Pons (tissue), 1 donor: Measurements from ENCODE around the gene STYX.
A peak's percentile ranks its signal among the peaks of the same experiment; 100 is the strongest.

ENCODE experiments used
- DNase-seq: peaks from one replicate; pipeline ENCODE4 v3.0.0-alpha.2; 2016; ENCODE audit warnings: low spot score

The STYX gene

DNA sequence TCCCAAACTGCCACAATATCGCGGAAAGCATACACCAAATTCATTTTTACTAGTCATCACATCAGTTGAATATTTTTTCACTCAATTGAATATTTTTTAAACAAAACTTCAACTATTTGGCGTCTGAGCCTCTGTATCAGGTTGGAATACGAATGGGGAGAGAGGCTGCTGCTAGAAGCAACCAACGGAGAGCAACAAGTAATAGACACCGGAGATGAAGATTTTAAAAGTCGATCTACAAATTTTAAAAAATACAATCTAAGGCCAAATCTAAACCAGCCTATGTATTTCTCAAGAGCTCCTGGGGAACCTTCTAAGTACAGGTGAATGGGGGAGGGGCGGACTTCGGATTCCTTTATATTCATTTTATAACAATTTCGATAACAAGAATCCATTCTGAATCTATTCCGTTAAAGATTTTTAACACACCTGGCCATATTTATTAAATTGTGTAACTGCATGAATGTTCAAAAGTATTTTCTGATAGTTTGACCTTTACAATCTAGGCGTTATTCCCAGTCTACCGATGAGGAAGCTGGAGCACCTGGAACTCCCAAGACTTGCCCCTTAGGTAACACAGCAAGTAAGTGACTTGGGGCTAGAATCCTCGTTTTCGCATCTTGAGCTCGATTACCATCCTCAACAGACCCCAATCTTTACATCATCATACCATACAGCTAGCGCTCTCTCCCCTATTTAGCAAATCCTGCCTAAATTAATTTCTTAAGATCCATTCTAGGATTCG, 60.2 kb downstream of the STYX start:
- no peak for DNase-seq

DNA sequence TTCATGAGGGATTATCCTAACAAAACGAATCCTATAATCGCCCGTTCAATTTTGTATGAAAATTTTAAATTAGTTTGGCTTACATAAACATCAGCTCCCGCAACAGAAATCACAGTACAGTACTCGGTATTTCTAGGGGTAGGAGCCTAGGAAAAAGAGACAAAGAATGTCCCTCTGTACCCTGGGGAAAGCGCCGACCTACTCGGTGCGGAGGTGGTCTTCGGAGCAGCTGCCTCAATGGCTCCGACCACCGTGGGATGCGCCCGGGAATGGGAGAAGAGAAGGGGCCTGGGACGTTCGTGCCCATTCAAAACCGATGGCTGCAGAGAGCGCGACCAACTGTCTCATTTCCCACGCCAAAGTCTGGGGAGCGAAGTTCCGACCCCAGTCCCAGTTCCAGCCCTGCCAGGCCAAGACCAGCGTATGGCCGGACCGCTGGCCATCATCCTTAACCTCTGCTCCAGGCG, 60.8 kb downstream of the STYX start:
- no peak for DNase-seq

- DNase-seq, result peak; percentile 82
Observed at GRCh38 chr14:52791223-52792096, 61.5 kb downstream of the STYX start, which contains the start of gene GNPNAT1. GNPNAT1 (minus strand) TSS chr14:52791607; CDS start chr14:52784650, 6,957 bp downstream.

DNA sequence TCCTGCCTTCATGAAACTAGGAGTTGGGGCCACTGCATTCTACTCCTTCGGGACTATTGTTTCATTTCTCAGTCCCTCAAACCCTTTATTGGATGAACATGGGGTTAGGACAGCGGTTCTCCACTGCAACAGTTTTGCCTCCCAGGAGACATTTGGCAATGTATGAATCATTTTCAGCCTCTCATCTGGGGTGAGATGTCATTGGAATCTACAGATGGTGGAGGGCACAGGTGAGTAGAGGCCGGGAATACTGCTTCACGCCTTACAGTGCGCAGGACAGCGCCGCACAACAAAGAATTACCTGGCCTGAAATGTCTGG, 62.1 kb downstream of the STYX start:
- DNase-seq, result no peak

- DNase-seq, result no peak
Observed at GRCh38 chr14:52793061-52793460, 63.1 kb downstream of the STYX start.

- no peak for DNase-seq
Observed at GRCh38 chr14:52797653-52798052, 67.7 kb downstream of the STYX start.

- no peak for DNase-seq
Observed at GRCh38 chr14:52798826-52799225, 68.9 kb downstream of the STYX start.

- no peak for DNase-seq
Observed at GRCh38 chr14:52801014-52801712, 71.2 kb downstream of the STYX start.

- no peak for DNase-seq
Observed at GRCh38 chr14:52802597-52802996, 72.6 kb downstream of the STYX start.

DNA sequence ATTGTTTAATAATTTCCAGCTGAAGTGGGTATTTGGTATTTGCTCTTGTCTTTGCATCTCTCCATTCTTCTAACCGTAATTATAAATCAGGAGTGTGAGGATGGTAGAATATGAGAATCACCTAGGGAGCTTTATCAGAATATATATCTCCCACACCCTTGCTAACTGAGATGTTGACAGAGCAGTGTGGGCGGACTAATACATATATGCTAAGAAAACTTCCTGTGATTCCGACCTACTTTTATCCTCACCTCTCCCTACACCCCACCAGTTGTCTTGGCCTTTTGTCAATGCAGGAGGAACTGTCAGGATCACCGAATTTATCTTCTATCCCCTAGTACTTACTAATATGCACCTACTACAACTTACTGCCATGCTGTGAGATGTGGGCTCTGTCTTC, 76.1 kb downstream of the STYX start:
- no peak for DNase-seq

DNA sequence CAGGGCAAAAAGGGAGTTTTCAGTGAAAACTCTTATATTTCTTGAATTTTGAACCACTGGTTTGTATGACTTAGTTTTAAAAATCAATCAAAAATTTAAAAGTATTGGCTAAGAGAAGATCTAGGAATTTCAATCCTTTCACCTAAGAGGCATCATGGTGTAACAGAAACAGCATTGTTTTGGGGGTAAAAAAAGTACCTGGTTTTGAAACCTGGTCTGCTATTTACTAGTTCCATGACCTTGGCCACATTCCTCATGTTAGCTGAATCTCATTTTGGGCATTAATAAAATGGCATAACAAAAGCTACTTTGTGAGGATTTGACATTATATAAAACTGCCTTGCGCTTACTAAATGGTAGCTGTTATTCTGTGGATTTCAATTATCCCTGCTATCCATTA, 78.1 kb downstream of the STYX start:
- no peak for DNase-seq

DNA sequence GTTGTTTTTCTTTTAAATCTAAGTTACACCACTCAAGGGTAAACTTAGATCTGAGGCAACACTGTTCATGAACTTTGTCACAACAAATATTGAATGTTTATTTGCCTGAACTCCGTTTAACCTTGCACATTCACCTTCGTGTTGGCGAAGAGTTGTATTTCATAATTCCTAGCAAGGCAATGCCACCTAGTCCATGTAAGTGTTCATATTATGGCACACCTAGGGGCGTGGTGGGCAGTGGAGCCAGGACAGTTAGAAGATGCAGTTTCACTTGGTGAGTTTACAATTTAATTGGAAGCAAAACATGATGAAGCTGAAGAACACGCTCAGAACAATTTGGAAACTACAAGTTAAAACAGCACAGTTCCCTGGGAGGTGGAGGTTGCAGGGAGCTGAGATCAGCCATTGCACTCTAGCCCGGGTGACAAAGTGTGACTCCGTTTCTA, 91.9 kb downstream of the STYX start:
- DNase-seq, result no peak

GRCh38 chr14:52824462-52824861, 94.5 kb downstream of the STYX start:
- no peak for DNase-seq
